RWPE2 (cell line): ENCODE measurements around the gene ELOB.

Experiments used
- ATAC-seq: fragments of 200-7000 bp; cut with Tn5 transposase; 3 replicates; pipeline ENCODE4 v1.9.1; 2021; ENCODE audit warnings: low read depth
- DNase-seq: peaks from one replicate; pipeline ENCODE4 v3.0.0-alpha.2; 2020; ENCODE audit warnings: low spot score
- H3K27ac ChIP-seq: fragments of 450-650 bp; 2 replicates; pipeline ENCODE4 v1.5.1; 2017; ENCODE audit warnings: mild to moderate bottlenecking; ENCODE audit not compliant: poor library complexity, severe bottlenecking
- H3K27me3 ChIP-seq: fragments of 250-450 bp; sonication (Bioruptor Pico); 2 replicates; pipeline ENCODE4 v1.5.1; 2021; ENCODE audit warnings: mild to moderate bottlenecking, moderate library complexity; ENCODE audit not compliant: insufficient read depth, poor library complexity, severe bottlenecking
- H3K36me3 ChIP-seq: fragments of 250-450 bp; sonication (Bioruptor Pico); 2 replicates; pipeline ENCODE4 v1.5.1; 2020; ENCODE audit warnings: low read depth, mild to moderate bottlenecking, moderate library complexity
- H3K4me1 ChIP-seq: fragments of 250-450 bp; sonication (Bioruptor Pico); 2 replicates; pipeline ENCODE4 v1.5.1; 2021; ENCODE audit warnings: mild to moderate bottlenecking, moderate library complexity; ENCODE audit not compliant: insufficient read depth, poor library complexity, severe bottlenecking
- H3K4me3 ChIP-seq: fragments of 250-450 bp; sonication (Bioruptor Pico); 2 replicates; pipeline ENCODE4 v1.5.1; 2021; ENCODE audit warnings: mild to moderate bottlenecking, moderate library complexity; ENCODE audit not compliant: severe bottlenecking
- H3K9me3 ChIP-seq: fragments of 250-450 bp; sonication (Bioruptor Pico); 2 replicates; pipeline ENCODE4 v1.5.1; 2021; ENCODE audit warnings: mild to moderate bottlenecking, moderate library complexity; ENCODE audit not compliant: severe bottlenecking
- CTCF ChIP-seq: fragments of 450-650 bp; IDR thresholded peaks from one replicate; pipeline ENCODE4 v1.5.1; 2017; ENCODE audit warnings: mild to moderate bottlenecking, moderate library complexity; ENCODE audit not compliant: poor library complexity, severe bottlenecking

ELOB gene

GRCh38 chr16:2819179-2819938, 42.3 kb upstream of the ELOB start:
- Histone ChIP-seq H3K4me1 (no peaks in the 10 kb centered on the region), H3K36me3 (no peaks in the 10 kb centered on the region), H3K27ac (no peak overlapping the region), H3K4me3 (no peak overlapping the region), H3K27me3 (no peaks in the 10 kb centered on the region), H3K9me3 (no peaks in the 10 kb centered on the region)
- peak; percentile 32 for DNase-seq
- ATAC-seq = no peak
- TF ChIP-seq CTCF = no peak

- Histone ChIP-seq H3K4me3 (no peak overlapping the region), H3K27me3 (no peaks in the 10 kb centered on the region), H3K36me3 (no peaks in the 10 kb centered on the region), H3K27ac (no peak overlapping the region), H3K9me3 (no peaks in the 10 kb centered on the region), H3K4me1 (no peaks in the 10 kb centered on the region)
- ATAC-seq = no peak
- no peak for TF ChIP-seq CTCF
- peak; percentile 42 for DNase-seq
Observed at GRCh38 chr16:2818272-2818876, 41.3 kb upstream of the ELOB start.

GRCh38 chr16:2817340-2818271, 40.5 kb upstream of the ELOB start:
- peak; percentile 40 for TF ChIP-seq CTCF
- ATAC-seq (no peak), DNase-seq (peak; percentile 54)
- Histone ChIP-seq H3K36me3 (no peaks in the 10 kb centered on the region), H3K4me1 (no peaks in the 10 kb centered on the region), H3K27me3 (no peaks in the 10 kb centered on the region), H3K4me3 (peak overlapping the region; percentile 29), H3K27ac (peak overlapping the region; percentile 23), H3K9me3 (no peaks in the 10 kb centered on the region)

- H3K27ac ChIP-seq = peak within 1 kb of the TSS; percentile 23
- no peaks in the 10 kb centered on the region for H3K4me1 ChIP-seq
- peak within 1 kb of the TSS; percentile 29 for H3K4me3 ChIP-seq
- H3K9me3 ChIP-seq = no peaks in the 10 kb centered on the region
- peak; percentile 67 for TF ChIP-seq CTCF
- H3K36me3 ChIP-seq = no peaks in the 10 kb centered on the region
- DNase-seq = peak; percentile 52
- H3K27me3 ChIP-seq = no peaks in the 10 kb centered on the region
- peak; percentile 69 for ATAC-seq
Observed at GRCh38 chr16:2816751-2817339, 39.8 kb upstream of the ELOB start, which contains the start of gene PRSS21. TSS of gene PRSS21 (plus strand) at chr16:2817237. CDS start at chr16:2817269, 32 bp downstream.
